ENCODE results near the gene TAF11.

DNA sequence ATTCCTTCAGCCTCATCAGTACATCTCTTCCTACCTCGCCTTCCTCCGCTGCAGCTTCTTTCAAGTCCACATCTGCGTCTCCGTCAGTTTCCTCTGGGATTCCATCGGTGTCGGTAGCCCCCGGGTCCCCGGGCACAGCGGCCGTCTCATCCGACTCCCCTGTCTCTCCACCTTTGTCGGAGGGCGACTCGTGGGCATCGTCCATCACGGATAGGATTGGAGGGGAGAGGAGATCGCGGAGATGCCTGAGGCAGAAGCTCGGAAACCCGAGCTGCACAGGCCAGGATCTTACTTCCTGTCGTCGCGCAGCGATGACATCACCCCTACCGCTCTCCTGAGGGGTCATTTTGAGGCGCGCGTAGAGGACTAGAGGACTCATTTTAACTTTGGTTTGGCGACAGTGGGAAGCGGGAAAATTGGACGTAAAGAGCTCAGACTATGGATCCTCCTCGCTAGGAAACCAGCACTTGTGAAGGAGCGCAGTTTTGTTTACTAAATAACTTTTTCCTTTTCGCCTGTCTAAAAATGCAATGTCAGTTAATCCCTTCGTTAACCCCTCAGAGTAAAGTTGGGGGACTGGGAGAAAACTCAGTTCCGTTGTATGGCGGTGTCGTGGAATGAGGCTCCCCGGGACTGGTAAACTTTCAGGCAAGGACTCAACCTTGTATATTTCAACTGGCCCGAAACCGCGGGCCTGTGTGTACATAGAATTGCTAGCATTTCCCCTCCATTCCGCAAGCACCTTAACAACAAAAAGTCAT is at the start of gene TAF11:
- TF ChIP-seq, protein P1, sequence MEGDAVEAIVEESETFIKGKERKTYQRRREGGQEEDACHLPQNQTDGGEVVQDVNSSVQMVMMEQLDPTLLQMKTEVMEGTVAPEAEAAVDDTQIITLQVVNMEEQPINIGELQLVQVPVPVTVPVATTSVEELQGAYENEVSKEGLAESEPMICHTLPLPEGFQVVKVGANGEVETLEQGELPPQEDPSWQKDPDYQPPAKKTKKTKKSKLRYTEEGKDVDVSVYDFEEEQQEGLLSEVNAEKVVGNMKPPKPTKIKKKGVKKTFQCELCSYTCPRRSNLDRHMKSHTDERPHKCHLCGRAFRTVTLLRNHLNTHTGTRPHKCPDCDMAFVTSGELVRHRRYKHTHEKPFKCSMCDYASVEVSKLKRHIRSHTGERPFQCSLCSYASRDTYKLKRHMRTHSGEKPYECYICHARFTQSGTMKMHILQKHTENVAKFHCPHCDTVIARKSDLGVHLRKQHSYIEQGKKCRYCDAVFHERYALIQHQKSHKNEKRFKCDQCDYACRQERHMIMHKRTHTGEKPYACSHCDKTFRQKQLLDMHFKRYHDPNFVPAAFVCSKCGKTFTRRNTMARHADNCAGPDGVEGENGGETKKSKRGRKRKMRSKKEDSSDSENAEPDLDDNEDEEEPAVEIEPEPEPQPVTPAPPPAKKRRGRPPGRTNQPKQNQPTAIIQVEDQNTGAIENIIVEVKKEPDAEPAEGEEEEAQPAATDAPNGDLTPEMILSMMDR (IDR thresholded peaks at IDR 0.05), result no peak
- TF ChIP-seq ZFX (IDR thresholded peaks at IDR 0.05; ENCODE audit: borderline replicate concordance), result no peak
